ENCODE data around the gene ZNF579. TPM values are rescaled to one million over a fixed set of nuclear protein-coding genes. Genes with fewer than 3 reads are reported as not detected.

ZNF579 gene
- total and polyA plus RNA-seq, 9 of the 15 experiments (the other 6 are each of a cell fraction or from before 2014, with no cell fraction given), result 0.06 to 15.9 (median 1.6) TPM

- H2AFZ ChIP-seq (ENCODE audit: low read depth, low read length), result no peak overlapping the region
- H3K36me3 ChIP-seq (ENCODE audit: control insufficient read depth, insufficient read depth, low read length), result peaks cover 39% of the 10 kb centered on the region; the same call in 2 of the 3 replicates
- no peak overlapping the region for H3K9ac ChIP-seq (ENCODE audit: insufficient read depth in 1 of 2, low read depth in 2 of 2, low read length in 2 of 2)
- 91% methylated on average over 1 of the region's 3 CpGs for WGBS (ENCODE audit: insufficient coverage, low coverage, missing lambda C conversion rate)
- H3K27me3 ChIP-seq (ENCODE audit: control insufficient read depth in 2 of 2, insufficient read depth in 2 of 2, low read length in 2 of 2), result no peaks in the 10 kb centered on the region
- FAIRE-seq (no peak), ATAC-seq (no peak), DNase-seq (ENCODE audit: extremely low read depth in 1 of 4, low spot score in 3 of 4) (no peak)
- peaks cover 3% of the 10 kb centered on the region; the same call in 1 of the 2 replicates for H3K9me3 ChIP-seq (replicated peaks; ENCODE audit: control insufficient read depth, insufficient read depth, low read depth, low read length)
- no peak overlapping the region; the same call in 2 of the 3 replicates for H3K27ac ChIP-seq (ENCODE audit: extremely low read depth, low read depth, low read length)
- CTCF ChIA-PET (ENCODE audit: low intra/inter-chr PET ratio), result no interaction called here
- POLR2A ChIA-PET, result no interaction called here
- no peak overlapping the region for H3K4me2 ChIP-seq (ENCODE audit: insufficient read depth, low read length)
- in situ Hi-C loops (cut with MboI), result no loop called here
- no peaks in the 10 kb centered on the region for H3K9me1 ChIP-seq (ENCODE audit: control insufficient read depth, insufficient read depth, low read length)
- intact Hi-C loops (cut with micrococcal nuclease), result no loop called here
- BruUV-seq (replicated peaks), result no TSS peak
- peaks cover 13% of the 10 kb centered on the region for H3K79me2 ChIP-seq (ENCODE audit: control insufficient read depth, insufficient read depth, low read length)
- H3K4me3 ChIP-seq, result no peak overlapping the region
- peaks cover 14 to 23% of the 10 kb centered on the region in 2 experiments; a peak in 4 of 5 replicates for H3K4me1 ChIP-seq (replicated peaks in 1 of 2; ENCODE audit: control insufficient read depth in 2 of 2, insufficient read depth in 2 of 2, low read length in 2 of 2)
- no peaks in the 10 kb centered on the region for H4K20me1 ChIP-seq (replicated peaks; ENCODE audit: control insufficient read depth, insufficient read depth, low read length)
- TF ChIP-seq ZNF133 (CRISPR knock-in tag; IDR thresholded peaks at IDR 0.05) (no peak), E2F4 (CRISPR knock-in tag; IDR thresholded peaks at IDR 0.05; ENCODE audit: low read depth) (no peak), NR2C1 (IDR thresholded peaks at IDR 0.05) (no peak), NR2C1 (tag; IDR thresholded peaks at IDR 0.05) (no peak), ZNF124 (CRISPR knock-in tag; IDR thresholded peaks at IDR 0.05) (no peak), NEUROD1 (IDR thresholded peaks at IDR 0.05; ENCODE audit: borderline replicate concordance, low read depth, low read length, partially characterized antibody) (no peak), ZNF695 (CRISPR knock-in tag; IDR thresholded peaks at IDR 0.05) (no peak), ZNF445 (CRISPR knock-in tag; IDR thresholded peaks at IDR 0.05; ENCODE audit: low read depth) (no peak), ASH1L (IDR thresholded peaks at IDR 0.05; ENCODE audit: borderline replicate concordance, low read depth, partially characterized antibody) (no peak), ZNF766 (CRISPR knock-in tag; conservative IDR thresholded peaks at IDR 0.05) (no peak), CSDE1 (IDR thresholded peaks at IDR 0.05) (no peak), ZNF431 (CRISPR knock-in tag; IDR thresholded peaks at IDR 0.05) (no peak), ZNF121 (CRISPR knock-in tag; conservative IDR thresholded peaks at IDR 0.05) (no peak), RUNX1 (IDR thresholded peaks at IDR 0.05; ENCODE audit: low read depth) (no peak)
- TF ChIP-seq, protein P1, sequence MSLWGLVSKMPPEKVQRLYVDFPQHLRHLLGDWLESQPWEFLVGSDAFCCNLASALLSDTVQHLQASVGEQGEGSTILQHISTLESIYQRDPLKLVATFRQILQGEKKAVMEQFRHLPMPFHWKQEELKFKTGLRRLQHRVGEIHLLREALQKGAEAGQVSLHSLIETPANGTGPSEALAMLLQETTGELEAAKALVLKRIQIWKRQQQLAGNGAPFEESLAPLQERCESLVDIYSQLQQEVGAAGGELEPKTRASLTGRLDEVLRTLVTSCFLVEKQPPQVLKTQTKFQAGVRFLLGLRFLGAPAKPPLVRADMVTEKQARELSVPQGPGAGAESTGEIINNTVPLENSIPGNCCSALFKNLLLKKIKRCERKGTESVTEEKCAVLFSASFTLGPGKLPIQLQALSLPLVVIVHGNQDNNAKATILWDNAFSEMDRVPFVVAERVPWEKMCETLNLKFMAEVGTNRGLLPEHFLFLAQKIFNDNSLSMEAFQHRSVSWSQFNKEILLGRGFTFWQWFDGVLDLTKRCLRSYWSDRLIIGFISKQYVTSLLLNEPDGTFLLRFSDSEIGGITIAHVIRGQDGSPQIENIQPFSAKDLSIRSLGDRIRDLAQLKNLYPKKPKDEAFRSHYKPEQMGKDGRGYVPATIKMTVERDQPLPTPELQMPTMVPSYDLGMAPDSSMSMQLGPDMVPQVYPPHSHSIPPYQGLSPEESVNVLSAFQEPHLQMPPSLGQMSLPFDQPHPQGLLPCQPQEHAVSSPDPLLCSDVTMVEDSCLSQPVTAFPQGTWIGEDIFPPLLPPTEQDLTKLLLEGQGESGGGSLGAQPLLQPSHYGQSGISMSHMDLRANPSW (CRISPR knock-in tag; IDR thresholded peaks at IDR 0.05), result no peak
- TF ChIP-seq, protein P2, sequence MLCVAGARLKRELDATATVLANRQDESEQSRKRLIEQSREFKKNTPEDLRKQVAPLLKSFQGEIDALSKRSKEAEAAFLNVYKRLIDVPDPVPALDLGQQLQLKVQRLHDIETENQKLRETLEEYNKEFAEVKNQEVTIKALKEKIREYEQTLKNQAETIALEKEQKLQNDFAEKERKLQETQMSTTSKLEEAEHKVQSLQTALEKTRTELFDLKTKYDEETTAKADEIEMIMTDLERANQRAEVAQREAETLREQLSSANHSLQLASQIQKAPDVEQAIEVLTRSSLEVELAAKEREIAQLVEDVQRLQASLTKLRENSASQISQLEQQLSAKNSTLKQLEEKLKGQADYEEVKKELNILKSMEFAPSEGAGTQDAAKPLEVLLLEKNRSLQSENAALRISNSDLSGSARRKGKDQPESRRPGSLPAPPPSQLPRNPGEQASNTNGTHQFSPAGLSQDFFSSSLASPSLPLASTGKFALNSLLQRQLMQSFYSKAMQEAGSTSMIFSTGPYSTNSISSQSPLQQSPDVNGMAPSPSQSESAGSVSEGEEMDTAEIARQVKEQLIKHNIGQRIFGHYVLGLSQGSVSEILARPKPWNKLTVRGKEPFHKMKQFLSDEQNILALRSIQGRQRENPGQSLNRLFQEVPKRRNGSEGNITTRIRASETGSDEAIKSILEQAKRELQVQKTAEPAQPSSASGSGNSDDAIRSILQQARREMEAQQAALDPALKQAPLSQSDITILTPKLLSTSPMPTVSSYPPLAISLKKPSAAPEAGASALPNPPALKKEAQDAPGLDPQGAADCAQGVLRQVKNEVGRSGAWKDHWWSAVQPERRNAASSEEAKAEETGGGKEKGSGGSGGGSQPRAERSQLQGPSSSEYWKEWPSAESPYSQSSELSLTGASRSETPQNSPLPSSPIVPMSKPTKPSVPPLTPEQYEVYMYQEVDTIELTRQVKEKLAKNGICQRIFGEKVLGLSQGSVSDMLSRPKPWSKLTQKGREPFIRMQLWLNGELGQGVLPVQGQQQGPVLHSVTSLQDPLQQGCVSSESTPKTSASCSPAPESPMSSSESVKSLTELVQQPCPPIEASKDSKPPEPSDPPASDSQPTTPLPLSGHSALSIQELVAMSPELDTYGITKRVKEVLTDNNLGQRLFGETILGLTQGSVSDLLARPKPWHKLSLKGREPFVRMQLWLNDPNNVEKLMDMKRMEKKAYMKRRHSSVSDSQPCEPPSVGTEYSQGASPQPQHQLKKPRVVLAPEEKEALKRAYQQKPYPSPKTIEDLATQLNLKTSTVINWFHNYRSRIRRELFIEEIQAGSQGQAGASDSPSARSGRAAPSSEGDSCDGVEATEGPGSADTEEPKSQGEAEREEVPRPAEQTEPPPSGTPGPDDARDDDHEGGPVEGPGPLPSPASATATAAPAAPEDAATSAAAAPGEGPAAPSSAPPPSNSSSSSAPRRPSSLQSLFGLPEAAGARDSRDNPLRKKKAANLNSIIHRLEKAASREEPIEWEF (CRISPR knock-in tag; IDR thresholded peaks at IDR 0.05), result no peak
Measured at GRCh38 chr19:55596304-55596703, 15.7 kb upstream of the ZNF579 start.

Data from K562 (cell line).